IPS-18c (cell line): ENCODE measurements around the gene RPS6KA3.
"Not testable (repeated sequence)": the region's sequence is repeated elsewhere in the genome, so short reads cannot be mapped to it uniquely, and the experiment has no call there.

Experiments
- H3K4me3 ChIP-seq: 2 replicates; pipeline ENCODE4 v1.7.0; 2013; ENCODE audit warnings: low read depth, mild to moderate bottlenecking, low read length, moderate library complexity; ENCODE audit not compliant: insufficient read depth
- H3K9me3 ChIP-seq: one replicate; pipeline ENCODE4 v1.6.1; 2013; ENCODE audit warnings: mild to moderate bottlenecking, low read length, moderate library complexity; ENCODE audit not compliant: control insufficient read depth, insufficient read depth

Gene RPS6KA3

DNA sequence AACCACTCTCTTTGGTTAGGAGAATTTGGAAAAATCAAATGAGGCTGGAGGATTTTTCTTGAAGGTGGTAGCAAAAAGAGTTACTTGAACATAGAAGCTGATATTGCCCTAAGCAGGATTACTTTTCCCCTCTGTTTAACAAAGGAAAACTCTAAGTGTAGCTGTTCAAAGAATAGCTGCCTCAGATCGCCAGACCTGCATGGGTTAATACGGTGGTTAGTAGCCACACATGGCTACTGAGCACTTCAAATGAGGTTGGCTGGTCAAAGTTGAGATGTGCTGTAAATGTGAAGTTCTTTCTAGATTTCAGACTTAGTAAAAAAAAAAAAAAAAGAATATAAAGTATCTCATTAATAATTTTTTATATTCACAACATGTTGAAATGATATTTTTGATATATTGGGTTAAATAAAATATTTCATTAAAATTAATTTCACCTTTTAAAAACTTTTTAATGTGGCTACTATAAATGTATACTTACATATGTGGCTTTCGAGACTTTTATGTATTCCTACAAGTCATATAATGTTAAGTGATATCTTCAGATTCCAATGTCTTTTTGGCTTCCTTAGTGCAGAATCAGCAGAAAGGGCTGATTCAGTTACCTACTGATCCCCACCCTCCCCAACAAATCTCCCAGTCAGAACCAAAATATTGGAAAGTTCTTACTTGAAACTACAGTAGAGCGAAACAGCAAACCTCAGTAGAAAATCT, 3.3 kb upstream of the RPS6KA3 start:
- Histone ChIP-seq H3K4me3 (no peak overlapping the region), H3K9me3 (peaks cover 2% of the 10 kb centered on the region)

DNA sequence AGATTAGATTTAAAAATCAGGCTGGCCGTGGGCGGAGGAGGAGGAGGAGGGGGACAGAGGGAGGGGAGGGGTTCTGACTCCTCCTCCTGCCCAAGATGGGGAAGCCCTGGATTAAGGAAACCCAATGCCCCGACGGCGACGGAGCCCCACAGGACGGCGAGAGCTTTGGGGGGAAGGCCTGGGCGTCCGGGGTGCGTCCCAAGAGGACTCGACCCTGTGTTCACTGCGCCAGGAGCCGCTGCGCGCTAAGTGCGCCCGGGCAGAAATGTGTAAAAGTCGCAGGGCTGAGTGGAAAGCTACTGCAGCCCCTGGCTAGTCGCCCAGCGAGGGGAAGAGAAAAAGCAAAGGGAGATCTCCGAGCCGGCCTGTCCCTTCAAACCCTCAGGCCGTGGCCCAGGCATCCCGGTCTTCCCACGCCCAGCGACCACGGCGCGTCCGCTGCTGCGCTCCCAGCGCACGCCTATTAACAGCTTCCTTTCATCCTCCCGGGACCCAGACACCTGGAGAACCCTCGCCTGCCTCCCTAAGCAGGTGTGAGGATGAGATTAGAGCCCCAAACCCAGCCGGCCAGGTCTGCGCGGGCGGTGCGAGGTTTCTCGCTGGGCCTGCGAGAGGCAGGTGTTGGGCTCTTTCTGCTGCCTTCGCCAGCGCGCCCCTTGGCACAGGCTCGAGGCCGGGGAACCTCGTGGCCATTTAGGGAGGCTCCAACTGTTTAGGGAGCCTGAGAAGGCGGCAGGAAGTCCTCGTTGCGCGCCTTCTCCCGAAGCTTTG, 1.4 kb upstream of the RPS6KA3 start:
- Histone ChIP-seq H3K4me3 (peak overlapping the region; percentile 70), H3K9me3 (peaks cover 2% of the 10 kb centered on the region)

DNA sequence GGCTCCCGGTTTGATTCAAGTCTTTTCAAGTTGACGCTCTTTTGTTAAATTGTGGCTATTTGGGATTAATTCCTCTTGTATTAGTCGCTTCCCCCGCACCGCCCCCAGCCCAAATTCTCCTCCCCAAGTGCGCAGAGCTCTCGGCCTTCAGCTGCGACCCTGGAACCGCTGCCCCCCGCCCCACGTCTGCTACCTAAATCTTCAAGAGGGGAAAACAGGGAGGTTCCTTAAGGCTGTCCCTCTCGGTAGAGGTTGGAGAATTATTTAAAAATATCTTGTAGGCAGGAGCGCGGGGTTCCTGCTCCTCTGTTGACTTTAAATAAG, 860 bp upstream of the RPS6KA3 start:
- Histone ChIP-seq H3K4me3 (peak overlapping the region; percentile 70), H3K9me3 (peaks cover 2% of the 10 kb centered on the region)

DNA sequence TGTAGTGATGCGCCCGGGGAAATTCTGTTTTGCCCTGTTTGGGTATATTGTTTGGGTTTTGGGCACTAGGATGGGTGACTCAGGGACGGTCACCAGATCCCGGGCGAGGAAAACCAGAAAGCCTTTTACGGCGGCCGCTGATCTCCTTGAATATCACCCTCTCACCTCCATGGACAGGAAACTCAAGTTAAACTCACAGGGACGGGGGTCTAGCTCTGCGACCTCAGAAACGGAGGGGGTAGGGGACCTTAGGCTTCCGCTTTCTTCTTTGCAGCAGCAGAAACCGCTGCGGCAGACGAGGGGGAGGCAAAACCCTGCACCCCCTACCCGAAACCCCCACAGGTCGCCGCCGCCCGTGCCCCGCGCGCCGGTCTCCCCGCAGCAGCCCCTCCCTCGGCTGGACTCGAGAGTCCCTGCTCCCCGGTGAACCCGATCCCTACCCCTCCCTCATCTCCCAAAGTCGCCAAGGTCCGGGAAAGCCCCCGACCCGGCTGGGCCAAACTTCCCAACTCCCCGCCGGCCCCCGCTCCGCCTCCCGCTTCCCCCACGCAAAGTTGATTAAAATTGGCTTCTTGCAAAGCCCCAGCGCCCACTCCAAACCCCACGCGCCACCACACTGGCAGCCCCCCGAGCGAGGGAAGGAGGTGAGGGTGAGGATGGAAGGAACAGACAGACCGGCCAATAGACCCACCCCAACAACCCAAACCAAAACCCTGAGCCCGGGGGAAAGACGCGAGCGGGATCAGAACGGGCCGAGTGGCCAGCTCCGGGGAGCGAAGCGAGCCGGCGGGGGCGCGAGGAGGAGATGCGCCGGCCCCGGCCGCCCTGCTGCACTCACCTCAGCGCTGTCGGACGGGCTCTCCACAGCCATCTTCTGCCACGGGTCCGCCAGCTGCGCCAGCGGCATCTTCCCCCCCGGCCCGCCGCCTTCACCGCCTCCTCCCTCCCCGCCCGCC, 705 bp downstream of the RPS6KA3 start:
- peaks cover 2% of the 10 kb centered on the region for H3K9me3 ChIP-seq
- peak overlapping the region; percentile 70 for H3K4me3 ChIP-seq

DNA sequence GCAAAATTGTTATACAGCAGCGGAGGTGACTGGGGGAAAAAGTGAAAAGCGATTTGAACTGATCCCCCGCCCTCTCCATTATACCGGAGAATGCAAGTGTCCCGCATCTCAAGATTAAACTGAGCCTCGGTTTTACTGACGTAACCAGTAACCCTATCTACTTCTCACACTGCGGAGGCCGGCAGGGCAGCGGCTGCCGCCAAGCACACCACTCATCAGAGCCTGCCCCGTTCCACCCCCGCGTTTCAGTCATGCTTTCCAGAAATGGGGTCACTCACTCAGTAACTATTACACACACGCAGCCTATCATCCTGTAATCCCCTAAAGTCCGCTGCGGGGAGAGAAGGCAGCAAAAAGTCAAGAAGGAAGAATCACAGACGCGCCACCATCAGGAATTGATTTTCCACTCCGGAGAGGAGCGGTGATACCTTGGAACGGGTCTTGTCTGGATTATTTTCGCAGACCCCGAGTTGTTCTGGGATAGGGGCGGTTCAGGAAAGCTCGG, 1.4 kb downstream of the RPS6KA3 start:
- H3K4me3 ChIP-seq: peak overlapping the region; percentile 70
- H3K9me3 ChIP-seq: peaks cover 2% of the 10 kb centered on the region

DNA sequence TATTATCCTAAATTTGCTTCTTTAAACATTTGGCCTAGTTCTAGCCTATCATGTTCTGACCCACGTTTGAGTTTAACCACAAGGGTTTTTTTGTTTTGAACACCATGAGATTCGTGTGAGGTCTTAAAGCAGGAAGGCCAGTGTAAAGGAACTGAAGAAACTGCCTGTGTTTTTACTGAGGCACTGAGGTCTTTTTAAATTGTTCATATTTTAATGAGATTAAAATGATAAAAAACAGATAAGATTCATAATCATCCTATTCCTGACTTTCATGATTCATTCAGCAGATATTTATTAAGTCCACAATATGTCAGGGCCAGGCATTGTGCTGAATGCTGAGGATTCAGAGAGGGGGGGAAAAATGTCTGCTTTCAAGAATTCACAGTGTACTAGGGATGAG, 3.2 kb downstream of the RPS6KA3 start:
- Histone ChIP-seq H3K9me3 (peaks cover 2% of the 10 kb centered on the region), H3K4me3 (no peak overlapping the region)

DNA sequence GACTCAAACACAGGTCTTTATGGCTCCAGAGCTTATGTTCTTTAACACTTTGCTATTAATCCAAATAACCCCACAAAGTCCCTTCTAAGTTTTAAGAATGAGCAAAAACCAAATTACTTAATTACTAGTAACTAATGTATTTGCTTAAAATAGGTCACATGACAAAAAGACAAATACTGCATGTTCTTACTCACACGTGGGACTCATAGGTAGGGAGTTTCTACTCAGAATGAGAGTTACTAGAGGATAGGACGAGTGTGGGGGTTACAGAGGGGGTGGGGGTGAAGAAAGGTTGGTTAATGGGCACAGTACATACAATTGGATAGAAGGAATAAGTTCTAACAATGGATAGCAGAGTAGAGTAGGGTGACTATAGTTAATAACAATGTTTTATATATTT, 5.8 kb downstream of the RPS6KA3 start:
- H3K4me3 ChIP-seq: no peak overlapping the region
- H3K9me3 ChIP-seq: no peaks in the 10 kb centered on the region

DNA sequence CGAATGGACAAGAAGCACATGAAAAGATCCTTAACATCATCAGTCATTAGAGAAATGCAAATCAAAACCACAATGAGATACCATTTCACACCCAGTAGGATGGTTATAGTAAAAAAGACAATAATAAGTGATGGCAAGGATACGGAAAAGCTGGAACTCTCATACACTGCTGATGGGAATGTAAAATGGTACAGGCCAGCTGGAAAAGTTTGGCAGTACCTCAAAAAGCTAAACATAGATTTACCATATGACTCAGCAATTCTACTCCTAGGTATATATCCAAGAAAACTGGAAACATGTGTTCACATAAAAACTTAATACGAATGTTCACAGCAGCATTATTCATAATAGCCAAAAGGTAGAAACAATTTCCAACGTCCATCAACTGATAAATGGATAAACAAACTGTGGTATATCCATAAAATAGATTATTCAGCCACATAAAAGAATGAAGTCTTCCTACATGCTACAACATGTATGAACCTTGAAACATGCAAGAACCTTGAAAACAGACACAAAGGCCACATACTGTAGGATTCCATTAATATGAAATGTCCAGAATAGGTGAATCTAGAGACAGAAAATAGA, 11.9 kb downstream of the RPS6KA3 start:
- H3K4me3 ChIP-seq: no peak overlapping the region
- H3K9me3 ChIP-seq: no peaks in the 10 kb centered on the region

DNA sequence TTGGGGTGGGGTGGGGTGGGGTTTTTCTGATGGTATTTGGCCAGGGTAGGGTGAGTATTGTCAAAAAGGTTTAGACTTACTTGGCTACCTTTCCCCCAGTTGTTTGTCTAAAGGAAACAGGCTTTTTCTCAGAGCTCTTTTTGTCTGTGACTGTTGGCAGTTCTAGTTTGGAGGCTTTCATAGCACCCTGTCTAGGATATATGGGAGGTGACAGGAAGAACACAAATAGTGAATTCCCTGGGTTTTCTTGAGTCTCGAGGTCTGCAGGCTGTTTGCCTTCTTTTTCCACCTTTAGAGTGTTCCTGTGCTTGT, 13.5 kb downstream of the RPS6KA3 start:
- Histone ChIP-seq H3K9me3 (no peaks in the 10 kb centered on the region), H3K4me3 (no peak overlapping the region)

DNA sequence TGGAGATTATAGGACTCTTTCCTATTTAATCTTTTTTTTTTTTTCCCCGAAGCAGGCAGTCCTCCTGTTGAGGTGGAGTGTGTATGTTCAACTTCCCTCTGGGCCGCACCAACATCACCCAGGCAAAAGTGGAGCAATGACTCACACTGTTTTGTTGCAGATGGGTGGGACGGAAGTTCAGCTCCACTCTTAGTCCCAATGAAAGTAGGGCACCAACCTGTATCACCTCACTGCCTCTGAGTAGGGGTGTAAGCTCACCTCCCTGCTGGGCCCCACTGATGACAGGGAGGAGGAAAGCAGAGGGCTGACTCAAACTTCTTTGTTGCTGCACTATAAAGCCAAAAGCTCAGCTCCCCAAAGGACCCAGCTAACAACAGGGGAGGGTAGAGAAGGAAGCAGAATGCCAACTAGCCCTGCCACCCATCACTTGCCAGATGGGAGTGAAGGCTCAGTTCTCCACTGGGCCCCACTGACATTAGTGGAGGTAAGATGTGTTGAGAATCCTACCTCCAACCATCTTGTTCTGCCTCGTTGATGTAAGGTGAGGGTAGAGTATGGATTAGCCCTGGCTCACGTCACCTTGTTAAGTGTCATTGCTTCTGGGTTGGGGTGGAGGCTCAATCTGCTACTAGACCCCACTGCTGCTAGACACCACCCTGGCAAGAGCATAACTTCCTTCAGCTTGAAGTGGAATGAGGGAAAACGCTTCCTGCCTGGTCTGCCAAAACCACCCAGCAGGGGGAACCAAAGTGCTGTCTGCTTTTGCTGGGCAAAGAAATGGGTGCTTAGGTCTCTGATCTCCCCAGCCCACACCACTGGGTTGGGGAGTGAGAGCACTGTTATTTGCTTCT, 14.1 kb downstream of the RPS6KA3 start:
- no peaks in the 10 kb centered on the region for H3K9me3 ChIP-seq
- no peak overlapping the region for H3K4me3 ChIP-seq

DNA sequence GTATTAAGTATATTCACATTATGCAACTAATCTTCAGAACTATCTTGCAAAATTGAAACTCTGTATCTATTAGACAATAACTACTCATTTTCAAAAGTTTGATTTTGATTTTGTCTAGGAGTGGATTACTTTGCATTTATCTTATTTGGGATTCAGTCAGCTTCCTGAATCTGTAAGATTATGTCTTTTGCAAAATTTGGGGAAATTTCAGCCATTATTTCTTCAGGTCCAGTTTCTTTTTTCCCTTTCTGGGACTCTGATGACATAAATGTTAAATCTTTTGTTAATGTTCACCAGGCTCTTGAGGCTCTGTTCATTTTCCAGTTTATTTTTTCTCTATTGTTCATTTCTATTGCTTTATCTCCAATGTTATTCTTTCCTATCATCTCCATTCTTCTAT, 15.0 kb downstream of the RPS6KA3 start:
- no peaks in the 10 kb centered on the region for H3K9me3 ChIP-seq
- no peak overlapping the region for H3K4me3 ChIP-seq

DNA sequence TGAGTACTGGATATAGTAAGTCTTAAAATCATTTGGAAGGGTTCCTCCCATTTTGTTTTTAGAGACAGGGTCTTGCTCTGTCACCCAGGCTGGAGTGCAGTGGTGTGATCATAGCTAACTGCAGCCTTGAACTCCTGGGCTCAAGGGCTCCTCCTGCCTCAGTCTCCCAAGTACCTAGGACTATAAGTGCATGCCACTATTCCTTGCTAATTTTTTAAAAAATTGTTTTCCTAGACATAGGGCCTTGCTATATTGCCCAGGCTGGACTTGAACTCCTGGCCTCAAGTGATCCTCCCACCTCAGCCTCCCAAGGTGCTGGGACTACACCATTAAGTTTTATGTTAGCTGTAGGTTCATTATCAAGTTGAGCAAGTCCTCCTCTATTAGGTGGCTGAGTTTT, 16.6 kb downstream of the RPS6KA3 start:
- H3K9me3 ChIP-seq, H3K4me3 ChIP-seq: not testable (repeated sequence)

DNA sequence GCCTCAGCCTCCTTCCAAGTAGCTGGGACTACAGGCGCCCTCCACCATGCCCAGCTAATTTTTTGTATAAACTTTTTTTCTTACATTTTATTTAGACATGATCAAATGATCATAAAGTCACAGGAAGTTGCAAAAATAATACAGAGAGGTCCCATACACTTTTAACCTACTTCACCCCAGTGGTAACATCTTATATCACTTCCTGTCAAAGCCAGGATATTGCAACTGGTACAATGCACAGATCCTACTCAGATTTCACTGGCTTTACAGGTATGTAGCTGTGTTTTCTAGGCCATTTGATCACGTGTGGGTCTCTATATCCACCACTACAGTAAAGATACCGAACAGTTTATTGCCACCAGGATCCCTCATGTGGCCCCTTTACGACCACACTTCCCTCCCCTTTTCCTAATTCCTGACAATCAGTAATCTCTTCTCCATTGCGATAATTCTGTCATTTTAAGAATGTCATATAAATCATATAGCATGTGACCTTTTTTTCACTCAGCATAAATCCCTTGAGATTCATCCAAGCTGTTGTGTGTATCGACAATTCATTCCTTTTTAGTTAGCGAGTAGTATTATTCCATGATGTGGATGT, 18.0 kb downstream of the RPS6KA3 start:
- Histone ChIP-seq H3K4me3 (no peak overlapping the region), H3K9me3 (no peaks in the 10 kb centered on the region)

DNA sequence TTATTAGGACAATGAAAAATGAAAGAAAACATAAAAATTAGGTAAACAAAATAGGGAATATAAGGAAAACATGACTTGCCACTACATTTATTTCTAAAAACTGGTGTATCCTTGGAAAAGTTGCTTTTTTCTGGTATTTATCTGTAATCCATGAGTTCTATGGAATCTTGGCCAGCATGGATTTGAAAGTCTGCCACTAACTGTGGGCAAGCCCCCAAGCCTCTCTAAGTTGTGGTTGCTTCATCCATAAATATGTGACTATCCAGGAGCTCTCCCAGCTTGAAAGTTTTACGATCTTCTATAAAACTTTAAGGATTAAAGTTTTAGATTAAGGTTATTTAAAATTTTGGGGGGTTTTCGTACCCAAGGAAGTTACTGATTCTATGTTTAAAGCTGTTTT, 21.8 kb downstream of the RPS6KA3 start:
- H3K9me3 ChIP-seq: no peaks in the 10 kb centered on the region
- no peak overlapping the region for H3K4me3 ChIP-seq

DNA sequence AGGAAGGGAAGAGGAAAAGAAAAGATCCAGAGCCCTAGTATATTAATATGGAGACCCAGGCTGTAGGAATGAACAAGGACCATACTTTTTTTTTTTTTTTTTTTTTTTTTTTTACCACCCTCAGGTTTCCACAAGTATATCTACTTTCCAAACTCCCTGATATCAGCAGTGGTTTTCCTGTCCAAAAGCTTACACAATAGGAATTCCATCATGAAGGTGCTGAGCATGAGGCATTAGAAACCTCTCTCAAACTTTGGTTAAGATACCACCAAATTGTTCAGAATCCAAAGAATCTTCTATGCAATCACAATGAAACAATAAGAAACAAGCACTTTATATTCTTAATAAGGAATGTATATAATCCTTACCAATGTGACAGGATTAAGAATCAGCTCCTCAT, 26.5 kb downstream of the RPS6KA3 start:
- no peaks in the 10 kb centered on the region for H3K9me3 ChIP-seq

DNA sequence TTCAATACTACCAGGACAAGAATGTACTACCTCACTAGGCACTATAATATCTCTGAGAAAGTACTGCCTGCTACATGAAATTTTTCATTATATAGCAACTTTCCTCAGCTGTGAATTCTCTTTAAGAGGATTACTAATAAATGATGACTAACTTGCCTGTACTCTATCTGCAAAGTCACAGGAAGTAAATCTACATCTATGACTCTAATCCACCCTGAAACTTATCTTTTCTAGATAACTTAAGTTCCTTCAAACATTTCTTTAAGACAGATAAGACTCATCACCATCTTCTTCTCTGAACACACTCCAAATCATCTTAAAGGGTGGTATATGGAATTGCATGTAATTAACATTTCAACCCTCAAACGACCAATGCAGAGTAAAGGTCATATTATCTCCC, 28.8 kb downstream of the RPS6KA3 start:
- no peaks in the 10 kb centered on the region for H3K9me3 ChIP-seq

More for the DNA sequence above, 26.5 kb downstream of the RPS6KA3 start:
- H3K4me3 ChIP-seq: no peak overlapping the region

More for the DNA sequence above, 28.8 kb downstream of the RPS6KA3 start:
- no peak overlapping the region for H3K4me3 ChIP-seq
